DOHH2 (cell line): ENCODE results near the gene YBX2.
A peak's percentile ranks its signal among the peaks of the same experiment; 100 is the strongest.
"Not testable (repeated sequence)": the region's sequence is repeated elsewhere in the genome, so short reads cannot be mapped to it uniquely, and the experiment has no call there.

Source experiments
- H3F3A ChIP-seq: fragments of 200-600 bp; sonication (generic), shearing (Covaris generic); 2 replicates; pipeline ENCODE4 v1.6.0; 2016; ENCODE audit warnings: antibody characterized with exemption, mild to moderate bottlenecking; ENCODE audit not compliant: control insufficient read depth, insufficient read depth
- H3K27ac ChIP-seq: fragments of 200-600 bp; sonication (generic); 2 replicates; pipeline ENCODE4 v1.5.1; 2014; ENCODE audit warnings: low read depth, mild to moderate bottlenecking, low read length, moderate library complexity
- H3K27me3 ChIP-seq: fragments of 200-600 bp; sonication (generic); 2 replicates; pipeline ENCODE4 v1.6.1; 2014; ENCODE audit warnings: mild to moderate bottlenecking, low read length, mixed read lengths; ENCODE audit not compliant: control insufficient read depth
- H3K36me3 ChIP-seq: fragments of 200-600 bp; sonication (generic); 2 replicates; pipeline ENCODE4 v1.6.1; 2014; ENCODE audit warnings: mild to moderate bottlenecking, low read length, moderate library complexity, mixed read lengths; ENCODE audit not compliant: control insufficient read depth
- H3K4me1 ChIP-seq: fragments of 200-600 bp; sonication (generic); 2 replicates; pipeline ENCODE4 v1.6.1; 2014; ENCODE audit warnings: mild to moderate bottlenecking, low read length, mixed read lengths; ENCODE audit not compliant: control insufficient read depth
- H3K4me2 ChIP-seq: fragments of 200-600 bp; sonication (generic); 2 replicates; pipeline ENCODE4 v1.6.0; 2014; ENCODE audit warnings: mild to moderate bottlenecking, low read length, moderate library complexity
- H3K4me3 ChIP-seq: fragments of 200-600 bp; sonication (generic); 2 replicates; pipeline ENCODE4 v1.5.1; 2014; ENCODE audit warnings: mild to moderate bottlenecking, low read length, mixed read lengths
- H3K79me2 ChIP-seq: fragments of 200-600 bp; sonication (generic); 2 replicates; pipeline ENCODE4 v1.6.1; 2014; ENCODE audit warnings: mild to moderate bottlenecking, low read length, mixed read lengths; ENCODE audit not compliant: control insufficient read depth
- H3K9me2 ChIP-seq: fragments of 200-600 bp; sonication (generic); replicated peaks from 2 replicates; pipeline ENCODE4 v1.6.1; 2014; ENCODE audit warnings: mild to moderate bottlenecking, low read length, mixed read lengths; ENCODE audit not compliant: control insufficient read depth
- H3K9me3 ChIP-seq: fragments of 200-600 bp; sonication (generic); 2 replicates; pipeline ENCODE4 v1.6.1; 2014; ENCODE audit warnings: antibody characterized with exemption, low read length, mixed read lengths; ENCODE audit not compliant: control insufficient read depth, insufficient read depth
- H4K20me1 ChIP-seq: fragments of 200-600 bp; sonication (generic); 2 replicates; pipeline ENCODE4 v1.6.0; 2014; ENCODE audit warnings: low read depth, mild to moderate bottlenecking, antibody characterized with exemption, low read length, moderate library complexity; ENCODE audit not compliant: control insufficient read depth, insufficient read depth
- CTCF ChIP-seq: fragments of 200-600 bp; sonication (generic); IDR thresholded peaks from one replicate; pipeline ENCODE4 v1.5.1; 2014; ENCODE audit warnings: antibody characterized with exemption, mild to moderate bottlenecking, low read depth, low read length; ENCODE audit not compliant: poor library complexity, severe bottlenecking
- EZH2phosphoT487 ChIP-seq: fragments of 200-600 bp; sonication (generic); IDR thresholded peaks from 2 replicates; pipeline ENCODE4 v1.6.1; 2017; ENCODE audit warnings: borderline replicate concordance, mild to moderate bottlenecking, antibody characterized with exemption, low read length, moderate library complexity, mixed read lengths

The YBX2 gene

GRCh38 chr17:7340179-7340578, 45.7 kb upstream of the YBX2 start:
- Histone ChIP-seq H4K20me1 (no peaks in the 10 kb centered on the region), H3K9me3 (no peaks in the 10 kb centered on the region), H3K27ac (no peak overlapping the region), H3K4me2 (no peak overlapping the region), H3K4me1 (peaks cover 33% of the 10 kb centered on the region), H3K9me2 (no peaks in the 10 kb centered on the region), H3K4me3 (no peak overlapping the region), H3K27me3 (no peaks in the 10 kb centered on the region), H3F3A (peaks cover 7% of the 10 kb centered on the region), H3K79me2 (peaks cover 37% of the 10 kb centered on the region), H3K36me3 (peaks cover 53% of the 10 kb centered on the region)
- TF ChIP-seq CTCF: no peak
- TF ChIP-seq EZH2phosphoT487: no peak

- H3K9me2 ChIP-seq, H4K20me1 ChIP-seq, H3F3A ChIP-seq, H3K27me3 ChIP-seq, H3K9me3 ChIP-seq: not testable (repeated sequence)
- Histone ChIP-seq H3K79me2 (peaks cover 38% of the 10 kb centered on the region), H3K4me2 (peak overlapping the region; percentile 99), H3K27ac (peak overlapping the region; percentile 84), H3K4me3 (peak overlapping the region; percentile 88), H3K36me3 (peaks cover 42% of the 10 kb centered on the region), H3K4me1 (peaks cover 49% of the 10 kb centered on the region)
Observed at GRCh38 chr17:7337600-7337999, 43.2 kb upstream of the YBX2 start.

- TF ChIP-seq CTCF (no peak), EZH2phosphoT487 (no peak)
- Histone ChIP-seq H3K79me2 (peaks cover 38% of the 10 kb centered on the region), H3K27ac (peak within 1 kb of the TSS; percentile 84), H3K4me2 (peak within 1 kb of the TSS; percentile 99), H3K9me2 (no peaks in the 10 kb centered on the region), H3K9me3 (no peaks in the 10 kb centered on the region), H3K4me3 (peak within 1 kb of the TSS; percentile 88), H3F3A (peaks cover 9% of the 10 kb centered on the region), H3K27me3 (no peaks in the 10 kb centered on the region), H3K4me1 (peaks cover 60% of the 10 kb centered on the region), H4K20me1 (no peaks in the 10 kb centered on the region), H3K36me3 (peaks cover 33% of the 10 kb centered on the region)
Observed at GRCh38 chr17:7336240-7337175, 42.1 kb upstream of the YBX2 start, which contains the start of gene ACAP1. ACAP1 (plus strand) TSS chr17:7336529; CDS start chr17:7336735, 206 bp downstream.

- H3K9me3 ChIP-seq, H3F3A ChIP-seq, H3K9me2 ChIP-seq, H4K20me1 ChIP-seq, H3K27me3 ChIP-seq: not testable (repeated sequence)
- H3K4me3 ChIP-seq: peak overlapping the region; percentile 88
- peak overlapping the region; percentile 99 for H3K4me2 ChIP-seq
- H3K27ac ChIP-seq: peak overlapping the region; percentile 84
- H3K79me2 ChIP-seq: peaks cover 38% of the 10 kb centered on the region
- peaks cover 33% of the 10 kb centered on the region for H3K36me3 ChIP-seq
- H3K4me1 ChIP-seq: peaks cover 67% of the 10 kb centered on the region
Observed at GRCh38 chr17:7335765-7336164, 41.3 kb upstream of the YBX2 start.
